ENCODE results near the gene EIF2B4.

DNA sequence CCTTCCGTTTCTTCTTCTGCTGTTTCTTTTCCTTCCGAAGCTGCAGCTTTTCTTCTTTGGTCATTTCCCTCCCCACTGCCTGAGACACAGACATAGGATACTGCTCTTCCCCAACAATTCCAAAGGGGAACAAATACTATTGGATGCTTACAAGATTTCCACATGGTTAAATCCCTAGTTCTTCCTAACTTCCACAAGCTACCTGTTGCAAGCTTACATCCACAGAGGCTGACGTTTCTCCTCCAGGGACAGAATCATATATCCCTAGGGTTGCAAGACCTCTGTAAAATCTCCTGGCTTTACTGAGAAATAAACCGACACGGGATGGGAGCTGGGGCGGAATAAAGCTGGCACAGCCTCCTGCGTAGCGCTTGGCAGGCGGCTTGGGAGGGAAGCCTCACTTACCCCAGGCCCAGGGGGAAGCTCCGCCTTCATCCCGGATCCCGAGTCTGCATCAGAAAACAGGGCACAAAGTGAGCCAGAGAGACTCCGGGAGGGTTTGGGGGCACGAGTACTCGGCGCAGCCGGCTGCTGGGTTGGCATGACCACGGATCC is 590 bp downstream of the EIF2B4 start:
- TF ChIP-seq CTCF (IDR thresholded peaks at IDR 0.05; ENCODE audit: insufficient read depth, low read depth, low read length) (no peak), EZH2 (IDR thresholded peaks at IDR 0.05; ENCODE audit: insufficient read depth, low read length) (no peak)
